GM20431 (cell line): ENCODE measurements around the gene TMPRSS2.

Experiments
- in situ Hi-C: fragments of 300-500 bp; cut with MseI, MboI; formaldehyde crosslinking; loops from one replicate; pipeline ENCODE4 v1.15.0; 2020; ENCODE audit warnings: low sequenced_read_pairs; ENCODE audit not compliant: unreplicated experiment

Gene TMPRSS2

DNA sequence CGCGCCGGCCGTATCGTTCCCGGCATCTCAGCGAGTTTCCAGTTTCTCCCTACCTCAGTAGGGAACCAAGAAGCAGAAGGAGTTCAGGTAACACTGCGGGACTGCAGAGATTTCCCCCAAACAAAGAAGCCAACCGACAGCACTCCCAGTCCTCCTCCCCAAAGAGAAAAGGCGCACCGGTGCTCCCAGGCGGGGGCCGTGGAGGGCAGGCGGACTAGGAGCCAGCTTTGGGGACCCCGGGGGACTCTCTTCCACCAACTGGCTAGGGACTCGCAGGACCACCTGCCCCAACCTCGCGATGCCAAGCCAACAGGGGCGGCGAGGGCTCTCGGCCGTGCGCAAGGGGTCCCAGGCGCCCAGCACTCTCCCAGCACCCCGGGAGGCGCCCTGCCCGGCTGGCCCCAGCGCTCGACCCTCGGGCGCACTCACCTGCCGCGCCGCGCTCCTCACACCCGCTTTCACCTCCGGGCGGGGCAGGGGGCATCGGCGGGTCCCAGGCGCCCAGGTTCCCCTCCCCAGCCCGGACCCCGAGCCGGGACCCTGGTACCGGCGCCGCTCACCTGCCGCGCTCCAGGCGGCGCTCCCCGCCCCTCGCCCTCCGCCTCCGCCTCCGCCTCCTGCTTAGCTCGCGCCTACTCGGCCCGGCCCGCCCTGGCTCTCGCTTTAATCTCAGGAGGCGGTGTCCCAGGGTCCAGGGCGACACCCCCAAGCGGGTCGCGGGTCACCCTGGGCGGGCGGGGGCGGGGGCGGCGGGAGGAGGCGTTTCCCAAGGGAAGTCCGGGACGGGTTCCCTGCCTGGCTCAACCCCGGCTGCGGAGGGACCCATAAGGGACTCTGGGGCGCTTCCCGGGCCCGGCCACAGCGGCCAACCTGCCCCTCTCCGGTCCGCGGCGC is at the start of gene TMPRSS2:
TMPRSS2 (minus strand) TSS at position 638 of the 894 bp plus-strand sequence. CDS start 10,025 bp downstream, outside the sequence.
- in situ Hi-C loops, result no loop called here

DNA sequence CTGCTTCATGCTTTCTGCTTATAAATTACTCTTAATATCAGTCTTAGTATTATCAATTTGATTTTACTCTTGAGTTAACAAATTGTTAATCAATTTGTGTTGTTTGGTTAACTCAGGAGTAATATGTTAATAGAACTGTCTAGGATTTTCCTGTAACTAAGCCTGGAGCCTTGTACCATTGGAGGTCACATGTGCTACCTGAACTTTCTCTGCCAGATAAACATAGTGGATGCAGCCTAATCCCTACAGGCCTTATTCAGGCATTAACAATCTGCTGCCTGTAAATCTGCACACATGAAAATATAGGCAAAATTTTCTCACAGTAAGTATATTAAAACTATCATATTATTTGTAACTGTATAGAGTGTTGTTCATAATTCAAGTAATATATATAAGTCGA is 47.1 kb upstream of the TMPRSS2 start:
- in situ Hi-C loops, result no loop called here

DNA sequence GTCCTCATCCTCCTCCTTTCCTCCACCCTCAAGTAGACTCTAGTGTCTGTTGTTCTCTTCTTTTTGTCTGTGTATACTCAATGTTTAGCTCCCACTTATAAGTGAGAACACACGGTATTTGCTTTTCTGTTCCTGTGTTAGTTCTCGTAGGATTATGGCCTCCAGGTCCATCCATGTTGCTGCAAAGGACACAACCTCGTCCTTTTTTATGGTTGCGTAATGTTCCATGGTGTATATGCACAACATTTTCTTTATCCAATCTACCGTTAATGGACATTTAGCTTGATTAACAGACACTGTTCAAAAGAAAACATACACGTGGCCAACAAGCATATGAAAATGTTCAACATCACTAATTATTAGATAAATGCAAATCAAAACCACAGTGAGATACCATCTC is 44.3 kb upstream of the TMPRSS2 start:
- in situ Hi-C loops, result no loop called here

DNA sequence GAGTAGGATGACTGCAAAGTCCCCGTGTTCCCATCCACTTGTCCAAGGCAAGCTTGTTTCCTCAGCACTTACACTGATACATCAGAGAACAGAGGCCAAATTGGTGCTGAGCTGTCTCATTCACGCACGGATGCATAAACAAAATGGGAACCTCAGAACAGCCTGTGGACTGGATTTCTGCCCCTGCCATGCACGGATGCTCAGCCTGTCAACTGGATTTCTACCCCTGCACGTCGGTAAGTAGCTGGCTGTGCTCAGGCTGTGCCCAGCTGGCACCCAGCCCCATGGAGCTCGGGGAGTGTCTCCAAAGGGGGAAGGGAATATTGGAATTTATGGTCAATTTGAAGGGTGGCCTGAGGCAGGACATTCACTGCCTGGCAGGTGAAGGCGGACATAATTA is 40.8 kb upstream of the TMPRSS2 start:
- in situ Hi-C loops, result no loop called here

DNA sequence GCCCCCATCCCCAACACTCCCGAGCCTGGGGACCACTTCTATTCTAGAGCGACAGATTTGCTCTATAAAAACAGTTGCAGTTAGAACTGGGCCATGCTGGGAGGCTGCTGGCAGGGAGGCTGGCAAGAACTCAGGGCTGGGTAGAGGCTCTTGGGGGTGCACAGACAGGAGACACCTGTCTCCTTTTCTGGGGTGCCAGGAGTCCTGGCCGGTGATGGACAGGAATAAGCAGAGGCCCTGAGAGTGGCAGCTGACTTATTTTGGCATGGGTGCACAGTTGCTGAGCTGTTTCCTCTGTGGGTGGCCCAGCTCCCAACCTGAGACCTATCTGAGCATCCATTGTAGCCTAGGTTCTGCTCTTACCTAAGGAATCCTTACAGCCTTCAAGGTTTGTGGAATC is 39.2 kb upstream of the TMPRSS2 start:
- in situ Hi-C loops, result no loop called here

DNA sequence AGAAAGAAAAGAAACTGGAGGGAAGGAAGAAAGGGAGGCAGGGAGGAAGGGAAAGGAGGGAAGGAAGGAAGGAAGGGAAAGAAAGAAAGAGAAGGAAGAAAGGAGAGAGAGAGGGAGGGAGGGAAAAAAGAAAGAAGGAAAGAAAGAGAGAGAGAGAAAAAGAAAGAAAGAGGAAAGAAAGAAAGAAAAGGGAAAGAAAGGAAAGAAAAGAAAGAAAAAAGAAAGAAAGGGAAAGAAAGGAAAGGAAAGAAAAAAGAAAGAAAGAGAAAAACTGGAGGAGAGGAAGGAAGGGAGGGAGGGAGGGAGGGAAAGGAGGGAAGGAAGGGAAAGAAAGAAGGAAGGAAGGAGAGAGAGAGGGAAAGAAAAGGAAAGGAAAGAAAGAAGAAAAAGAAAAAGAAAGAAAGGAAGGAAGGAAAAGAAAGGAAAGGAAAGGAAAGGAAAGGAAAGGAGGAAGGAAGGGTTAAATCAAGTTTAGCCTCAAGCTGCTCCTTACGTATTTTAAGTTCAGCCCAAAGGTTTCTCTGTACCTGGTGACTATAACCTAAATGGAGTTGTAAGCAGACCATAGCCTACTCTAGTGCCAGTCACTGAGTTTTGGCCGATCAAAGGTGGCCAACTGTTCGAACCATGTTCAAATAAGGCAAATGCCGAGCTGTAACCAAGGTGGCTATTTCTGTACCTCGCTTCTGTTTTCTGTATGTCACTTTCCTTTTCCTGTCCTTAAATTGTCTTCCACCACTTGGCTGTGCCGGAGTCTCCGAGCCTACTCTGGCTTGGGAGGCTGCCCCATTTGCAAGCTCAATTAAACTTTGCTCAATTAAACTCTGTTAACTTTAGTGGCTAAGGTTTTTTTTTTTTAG is 37.8 kb upstream of the TMPRSS2 start:
- in situ Hi-C loops, result no loop called here

DNA sequence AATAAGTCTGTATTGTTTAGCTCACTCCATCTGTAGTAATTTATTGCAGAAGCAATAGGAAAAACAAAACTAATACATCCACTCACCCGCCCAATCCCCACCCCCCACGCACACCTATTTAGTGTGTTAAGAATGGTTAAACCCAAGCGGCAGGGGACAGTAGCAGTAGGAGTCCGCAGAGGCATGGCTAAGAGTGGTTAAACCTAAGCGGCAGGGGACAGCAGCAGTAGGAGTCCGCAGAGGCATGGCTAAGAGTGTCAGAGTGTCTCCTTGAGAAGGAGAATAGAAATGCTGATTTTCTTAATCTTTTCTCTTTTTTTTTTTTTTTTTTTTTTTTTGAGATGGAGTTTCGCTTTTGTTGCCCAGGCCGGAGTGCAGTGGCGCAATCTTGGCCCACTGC is 34.8 kb upstream of the TMPRSS2 start:
- in situ Hi-C loops, result no loop called here

DNA sequence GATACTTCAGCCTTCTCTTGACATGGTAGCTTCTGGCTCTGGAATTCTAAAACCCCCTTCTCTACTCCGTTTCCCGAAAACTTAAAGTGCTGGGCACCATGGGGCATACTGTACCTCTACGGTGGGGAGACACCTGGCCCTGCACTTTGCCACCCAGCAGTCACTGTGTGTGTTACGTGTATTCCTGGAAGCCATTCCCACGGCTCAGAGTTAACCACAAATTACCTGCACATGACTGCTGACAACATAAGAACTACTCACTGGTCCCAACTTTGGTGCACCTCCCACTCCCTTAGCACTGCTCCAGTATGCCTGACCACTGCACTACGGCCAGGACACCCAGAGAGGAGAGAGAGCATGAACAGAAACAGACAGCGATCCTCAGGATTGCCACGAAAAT is 29.4 kb upstream of the TMPRSS2 start:
- in situ Hi-C loops, result no loop called here

DNA sequence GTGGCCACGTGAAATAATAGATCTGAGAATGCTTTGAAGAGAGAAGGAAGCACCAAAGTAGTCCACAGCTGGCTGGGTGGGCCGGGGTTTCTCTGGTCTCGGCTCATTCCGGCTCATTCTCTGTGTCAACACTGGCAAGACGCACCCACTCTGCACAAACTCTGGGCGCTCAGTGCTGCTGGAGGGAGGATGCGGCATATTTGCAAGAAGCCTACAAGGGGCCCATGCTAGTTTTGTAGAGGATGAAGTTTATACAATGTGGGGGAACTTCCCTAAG is 28.8 kb upstream of the TMPRSS2 start:
- in situ Hi-C loops, result no loop called here

DNA sequence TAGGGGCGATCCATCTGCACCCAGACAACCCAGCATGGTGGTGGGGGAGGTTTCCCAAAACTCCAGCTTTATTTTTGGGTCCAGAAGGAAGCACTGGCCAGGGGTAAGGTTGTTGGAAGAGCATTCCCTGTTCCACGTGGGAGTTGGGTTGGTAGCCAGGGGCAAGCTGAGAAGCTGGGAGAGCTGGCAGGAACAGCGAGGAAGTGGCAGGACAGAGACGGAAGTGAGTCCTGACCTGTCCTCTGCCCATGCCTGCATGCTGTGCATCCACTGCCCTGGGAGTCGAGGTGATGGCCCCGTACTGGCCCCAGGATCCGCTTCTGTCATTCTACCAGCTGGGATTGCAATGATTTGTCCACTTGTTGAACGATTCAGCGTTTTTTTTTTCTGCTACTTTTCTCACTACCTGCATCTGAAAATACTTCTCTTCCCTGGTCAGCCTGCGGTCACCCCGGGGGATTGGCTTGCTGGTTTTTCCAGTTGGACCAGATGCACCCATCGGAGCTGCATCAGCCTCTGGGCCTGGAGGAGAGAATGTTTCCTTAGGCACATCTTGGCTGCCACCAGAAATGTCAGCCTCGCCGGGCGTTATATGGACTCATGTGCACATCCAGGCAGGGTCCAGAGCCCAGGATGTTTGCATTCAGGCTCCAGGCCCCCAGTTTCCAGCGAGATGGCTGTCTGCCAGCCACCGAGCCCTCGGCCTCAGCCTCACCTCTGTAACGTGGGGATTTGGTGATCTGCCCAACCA is 28.3 kb upstream of the TMPRSS2 start:
- in situ Hi-C loops, result no loop called here

DNA sequence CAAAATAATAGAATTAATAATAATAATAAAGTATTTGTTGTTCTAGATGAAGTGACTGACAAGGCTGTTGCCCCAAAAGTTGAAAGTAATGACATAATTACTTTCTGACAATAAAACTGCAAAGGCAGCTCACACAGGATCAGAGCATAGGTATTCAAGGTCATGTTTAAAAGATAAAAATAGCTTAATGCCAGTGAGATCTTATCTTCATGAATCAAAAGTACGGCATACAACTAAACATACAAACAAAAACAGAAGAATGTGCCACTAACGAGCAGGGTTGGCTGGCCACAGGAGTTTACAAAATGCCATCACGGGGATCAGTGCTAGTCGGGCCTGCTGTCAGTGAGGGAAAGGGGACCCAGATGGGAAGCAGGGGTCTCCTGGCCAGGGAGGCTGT is 22.4 kb upstream of the TMPRSS2 start:
- in situ Hi-C loops, result no loop called here

DNA sequence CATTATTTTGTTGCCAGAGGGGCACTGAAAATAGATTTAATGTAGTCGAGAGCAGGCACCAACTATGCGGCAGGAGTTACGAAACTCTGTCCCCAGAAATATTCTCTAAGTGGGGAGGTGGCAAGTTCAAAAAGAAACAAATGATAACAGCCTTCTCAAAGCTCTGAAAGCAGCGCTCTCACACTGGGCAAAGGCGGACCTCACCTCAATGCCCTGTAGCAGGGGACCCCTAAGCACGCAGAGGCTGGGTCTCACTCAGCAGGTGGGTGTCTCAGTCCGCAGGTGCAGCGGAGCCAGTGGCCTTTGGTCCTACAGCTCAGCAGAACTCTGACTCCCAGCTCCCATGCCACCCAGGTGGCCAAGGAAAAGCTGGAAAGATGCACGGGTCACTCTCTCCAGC is 21.8 kb upstream of the TMPRSS2 start:
- in situ Hi-C loops, result no loop called here

DNA sequence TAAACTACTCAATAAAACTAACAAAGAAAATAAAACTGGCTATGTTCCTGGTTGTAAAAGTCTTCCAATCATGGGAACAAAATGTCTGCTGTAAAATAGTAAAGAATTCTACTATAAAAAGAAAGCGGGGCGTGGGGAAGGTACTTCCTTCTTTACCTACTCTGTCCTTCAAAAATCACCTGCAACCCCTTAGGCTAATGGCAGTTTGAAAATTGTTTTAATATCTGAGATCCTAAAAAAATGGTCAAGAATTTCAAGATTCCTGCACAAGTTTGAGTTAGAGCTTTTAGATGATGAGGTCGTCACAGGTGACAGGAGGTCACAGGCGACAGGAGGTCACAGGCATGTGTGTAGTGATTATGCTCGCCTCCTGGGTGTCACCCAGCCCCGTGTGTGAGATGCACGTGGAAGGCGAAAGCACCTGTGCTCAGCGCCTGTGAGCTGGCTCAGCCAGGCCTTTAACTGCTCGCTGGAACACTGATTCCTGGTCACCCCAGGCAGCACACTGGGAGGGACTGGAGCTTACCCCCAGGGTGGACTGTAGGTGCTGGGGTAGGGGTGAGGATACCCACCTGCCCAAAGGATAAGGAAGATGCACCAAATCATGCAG is 18.6 kb upstream of the TMPRSS2 start:
- in situ Hi-C loops, result no loop called here

DNA sequence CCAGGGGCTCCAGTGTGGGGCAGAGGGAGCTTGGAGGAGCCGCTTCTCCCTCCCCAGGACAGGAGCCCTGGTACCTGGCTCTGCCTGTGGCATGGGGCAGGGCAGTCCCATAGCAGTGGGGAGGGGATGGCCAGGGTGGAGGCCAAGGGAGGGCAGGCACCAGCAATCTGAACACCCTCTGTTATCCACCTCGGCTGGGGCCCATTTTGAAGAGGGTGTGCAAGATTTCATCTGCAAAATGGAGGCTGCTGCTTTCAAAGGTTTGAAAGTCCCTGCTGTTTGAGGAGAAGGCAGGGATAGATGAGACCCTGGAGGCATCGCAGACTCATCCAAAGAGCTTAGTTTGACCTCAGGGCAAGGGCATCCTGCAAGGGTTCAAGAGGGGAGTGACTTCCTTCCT is 15.2 kb upstream of the TMPRSS2 start:
- in situ Hi-C loops, result no loop called here

DNA sequence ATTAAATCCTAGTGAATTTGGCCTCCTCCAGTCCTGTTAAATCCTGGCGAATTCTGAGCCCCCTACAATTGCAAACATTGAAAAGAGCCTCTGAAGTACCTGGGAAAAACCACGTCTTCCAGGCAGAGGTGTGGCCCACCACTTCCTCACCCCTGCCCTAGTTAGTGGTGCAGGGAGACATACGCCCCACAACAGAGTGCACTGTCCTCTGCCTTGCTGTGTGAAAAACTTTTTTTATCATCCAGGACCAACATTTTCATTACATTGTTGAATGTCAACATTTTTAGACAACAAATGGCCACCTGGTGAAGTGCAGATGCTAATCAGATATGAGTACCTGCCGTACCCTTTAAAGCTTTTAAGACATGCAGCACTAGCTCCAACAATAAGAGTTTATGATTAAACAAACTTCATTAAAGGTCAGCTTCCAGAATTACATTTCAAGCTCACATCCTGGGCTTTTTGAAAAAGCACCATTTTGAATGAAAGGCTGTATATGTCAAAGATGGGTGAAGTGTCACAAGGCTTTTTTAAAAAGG is 13.6 kb upstream of the TMPRSS2 start:
- in situ Hi-C loops, result no loop called here

DNA sequence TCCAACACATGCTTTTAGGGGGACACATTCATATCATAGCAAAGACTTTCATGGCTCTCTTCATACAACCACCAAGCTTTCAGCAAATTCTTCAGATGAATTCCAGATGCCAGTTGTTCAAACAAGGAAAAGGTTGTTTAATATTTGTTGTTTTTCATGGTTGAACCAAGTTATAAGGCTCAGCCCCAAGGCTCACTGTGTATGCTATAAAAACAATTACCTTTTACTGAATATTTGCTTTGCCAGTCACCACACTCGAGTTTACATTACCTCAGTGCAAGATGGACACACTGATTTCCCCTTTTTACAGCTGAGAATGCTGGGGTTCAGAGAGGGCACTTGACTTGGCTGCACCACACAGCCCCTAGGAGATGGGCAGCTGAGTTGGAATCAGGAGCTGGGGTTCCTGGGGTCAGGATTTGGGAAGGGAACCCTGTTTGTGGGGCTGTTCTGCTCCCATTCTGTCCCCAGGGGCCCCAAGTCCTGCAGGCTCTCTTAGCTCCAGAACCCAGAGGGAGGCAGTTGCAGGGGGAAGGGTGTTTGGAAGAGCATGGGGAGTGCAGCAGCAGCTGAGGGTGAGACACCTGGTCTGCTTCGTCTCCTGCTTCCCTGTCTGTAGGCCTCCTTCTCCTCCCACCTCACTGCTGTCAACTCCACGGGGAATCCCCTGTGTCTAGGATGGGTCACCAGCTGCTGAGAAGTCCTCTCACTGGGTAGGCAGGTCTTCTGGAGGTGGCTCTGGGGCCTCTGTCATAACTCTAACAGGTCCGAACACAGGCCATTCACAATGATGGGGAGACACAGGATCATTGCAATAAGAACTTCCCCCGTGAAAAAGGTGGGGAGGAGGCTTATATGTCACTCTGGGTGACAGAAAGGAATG is 12.8 kb upstream of the TMPRSS2 start:
- in situ Hi-C loops, result no loop called here

DNA sequence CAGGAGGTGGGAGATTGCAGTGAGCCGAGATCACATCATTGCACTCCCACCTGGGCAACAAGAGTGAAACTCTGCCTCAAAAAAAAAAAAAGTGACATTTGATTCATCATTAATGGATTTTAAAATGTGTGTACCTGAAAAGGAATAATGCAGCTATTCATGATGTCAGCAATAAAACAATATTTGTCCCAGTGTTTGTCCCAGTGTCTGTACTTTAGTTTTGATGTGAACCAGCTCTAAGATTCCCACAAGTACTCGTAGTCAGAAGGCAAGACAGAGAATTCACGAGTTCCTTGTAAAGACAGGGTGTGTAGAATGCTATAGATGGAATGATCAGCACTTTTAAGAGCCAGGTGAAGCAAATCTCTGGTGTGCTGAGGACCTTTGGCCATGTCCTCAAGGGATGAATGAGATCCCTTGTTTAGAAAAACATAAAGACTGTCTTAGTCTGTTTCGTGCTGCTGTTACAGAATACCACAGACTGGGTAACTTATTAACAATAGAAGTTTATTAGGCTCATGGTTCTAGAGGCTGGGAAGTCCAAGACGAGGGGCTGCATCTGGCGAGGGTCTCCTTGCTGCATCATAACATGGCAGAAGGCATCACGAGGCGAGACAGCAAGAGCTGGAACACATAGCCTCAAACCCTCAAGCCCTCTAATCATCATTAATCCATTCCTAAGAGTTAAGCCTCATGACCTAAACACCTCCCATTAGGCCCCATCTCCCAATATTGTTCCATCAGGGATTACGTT is 12.0 kb upstream of the TMPRSS2 start:
- in situ Hi-C loops, result no loop called here

DNA sequence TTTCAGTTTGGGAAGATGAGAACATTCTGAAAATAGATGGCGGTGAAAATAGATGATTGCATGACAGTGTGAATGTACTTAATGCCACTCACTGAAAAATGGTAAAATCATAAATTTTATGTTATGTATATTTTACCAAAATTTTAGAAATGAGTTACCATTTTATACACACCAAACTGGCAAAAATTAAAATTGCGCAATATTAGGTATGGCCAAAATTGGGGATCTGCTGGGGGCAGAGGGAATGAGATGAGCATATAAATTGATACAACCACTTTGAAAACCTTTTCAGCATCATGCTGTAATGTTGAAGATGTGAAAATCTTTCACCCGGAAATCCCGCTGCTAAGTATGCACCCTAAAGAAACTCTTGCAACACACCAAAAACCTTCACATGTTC is 10.8 kb upstream of the TMPRSS2 start:
- in situ Hi-C loops, result no loop called here
